HepG2 (cell line): ENCODE results near the gene TLL2. TPM values are rescaled to one million over a fixed set of nuclear protein-coding genes. Genes with fewer than 3 reads are reported as not detected.

Experiments used
- AKAP8 ChIP-seq: sonication (generic); formaldehyde crosslinking; IDR thresholded peaks from 2 replicates; pipeline ENCODE4 v1.5.1; 2020; ENCODE audit warnings: mild to moderate bottlenecking, missing genetic modification reagents
- DRAP1 ChIP-seq: IDR thresholded peaks from 2 replicates; pipeline ENCODE4 v1.6.1; 2016; ENCODE audit warnings: missing genetic modification reagents, missing compliant biosample characterization
- HOXA9 ChIP-seq: sonication (generic); formaldehyde crosslinking; IDR thresholded peaks from 2 replicates; pipeline ENCODE4 v1.8.1; 2022; ENCODE audit warnings: missing genetic modification reagents, mild to moderate bottlenecking, moderate library complexity, borderline replicate concordance
- NFIC ChIP-seq: IDR thresholded peaks from 2 replicates; pipeline ENCODE4 v1.6.1; 2012; ENCODE audit warnings: mild to moderate bottlenecking, low read length, inconsistent platforms
- NR1H2 ChIP-seq: sonication (generic); formaldehyde crosslinking; IDR thresholded peaks from 2 replicates; pipeline ENCODE4 v1.8.1; 2022; ENCODE audit warnings: low read depth, missing genetic modification reagents, borderline replicate concordance
- RNF2 ChIP-seq: fragments of 450-650 bp; conservative IDR thresholded peaks from 2 replicates; pipeline ENCODE4 v1.6.1; 2016; ENCODE audit warnings: low read depth
- RNF219 ChIP-seq: sonication (generic); formaldehyde crosslinking; IDR thresholded peaks from 2 replicates; pipeline ENCODE4 v1.5.0; 2020; ENCODE audit warnings: mild to moderate bottlenecking, missing genetic modification reagents
- SETDB1 ChIP-seq: sonication (generic); formaldehyde crosslinking; IDR thresholded peaks from 2 replicates; pipeline ENCODE4 v1.5.1; 2020; ENCODE audit warnings: missing genetic modification reagents, mild to moderate bottlenecking, borderline replicate concordance
- STAT6 ChIP-seq: sonication (generic); formaldehyde crosslinking; IDR thresholded peaks from 2 replicates; pipeline ENCODE4 v1.4.0; 2020; ENCODE audit warnings: missing genetic modification reagents, mild to moderate bottlenecking, borderline replicate concordance
- THAP7 ChIP-seq: sonication (generic); formaldehyde crosslinking; IDR thresholded peaks from 2 replicates; pipeline ENCODE4 v1.8.1; 2023; ENCODE audit warnings: mild to moderate bottlenecking, missing genetic modification reagents
- ZHX2 ChIP-seq, 2 experiments: sonication (generic) in 1 of 2; formaldehyde crosslinking in 1 of 2; IDR thresholded peaks; 2 replicates each; pipeline versions ENCODE4 v1.6.1 to v1.9.0; 2014 to 2022; ENCODE audit warnings: antibody characterized with exemption in 1 of 2, borderline replicate concordance in 1 of 2, inconsistent platforms in 1 of 2, low read depth in 1 of 2, missing genetic modification reagents in 1 of 2
- ZNF605 ChIP-seq: sonication (generic); formaldehyde crosslinking; IDR thresholded peaks from 2 replicates; pipeline ENCODE4 v1.8.0; 2022; ENCODE audit warnings: mild to moderate bottlenecking, missing genetic modification reagents
- ZNF670 ChIP-seq: sonication (generic); formaldehyde crosslinking; IDR thresholded peaks from 2 replicates; pipeline ENCODE4 v1.8.0; 2022; ENCODE audit warnings: mild to moderate bottlenecking, missing genetic modification reagents, borderline replicate concordance
- ZSCAN31 ChIP-seq: sonication (generic); formaldehyde crosslinking; IDR thresholded peaks from 2 replicates; pipeline ENCODE4 v1.5.0; 2020; ENCODE audit warnings: low read depth, mild to moderate bottlenecking, missing genetic modification reagents
- polyA plus RNA-seq, 8 experiments: library from polyadenylated mRNA; depleted of rRNA in 3 of 8; stranded (reverse) in 7 of 8; unstranded in 1 of 8; fragments of >200 nt; fragmentation: Illumina TruSeq in 4 of 8; extraction: Trizol in 4 of 8; gene quantifications; 2 replicates each; pipeline versions ENCODE4 v1.2.1 to v1.2.3, GENCODE V29; 2011 to 2016; ENCODE audit warnings: low read depth in 4 of 8, missing spikeins in 1 of 8, mixed read lengths in 1 of 8; ENCODE audit not compliant: insufficient read depth in 1 of 8
- total RNA-seq, 5 experiments: library from RNA; depleted of rRNA; stranded (reverse); fragments of >200 nt; fragmentation: Illumina TruSeq; extraction: Trizol; gene quantifications; 2 replicates each; pipeline ENCODE4 v1.2.3, GENCODE V29; 2016; ENCODE audit warnings: low read depth in 1 of 5

TLL2 gene
- total and polyA plus RNA-seq, 2 of the 13 experiments (the other 11 are each of a cell fraction or from before 2014, with no cell fraction given) = 0.09 TPM; not detected in 1

GRCh38 chr10:96374985-96375830, 138.5 kb downstream of the TLL2 start (continued):
- TF ChIP-seq ZHX2 (IDR thresholded peaks at IDR 0.05; ENCODE audit: low read depth) (no peak), ZHX2 (CRISPR knock-in tag; IDR thresholded peaks at IDR 0.05; ENCODE audit: borderline replicate concordance) (no peak), HOXA9 (no peak), THAP7 (CRISPR knock-in tag) (no peak), ZSCAN31 (CRISPR knock-in tag) (no peak), NFIC (no peak), NR1H2 (CRISPR knock-in tag) (no peak), RNF219 (no peak), AKAP8 (CRISPR knock-in tag) (no peak), SETDB1 (CRISPR knock-in tag) (no peak), ZNF670 (CRISPR knock-in tag) (no peak), STAT6 (CRISPR knock-in tag) (no peak), ZNF605 (CRISPR knock-in tag) (no peak), RNF2 (no peak), DRAP1 (CRISPR knock-in tag) (peak; percentile 36; the same call in 1 of the 2 replicates)
